KG1 (cell line): ENCODE data around the gene GMDS.
A peak's percentile ranks its signal among the peaks of the same experiment; 100 is the strongest.

ENCODE experiments used
- DNase-seq: peaks from one replicate; lab custom pipeline; 2025; lab: John Stamatoyannopoulos, UW

Gene GMDS

GRCh38 chr6:2240961-2241360, 4.4 kb downstream of the GMDS start:
- DNase-seq = no peak

- no peak for DNase-seq
Measured at GRCh38 chr6:2237001-2237400, 8.4 kb downstream of the GMDS start.

GRCh38 chr6:2235777-2236495, 9.5 kb downstream of the GMDS start:
- DNase-seq = no peak

GRCh38 chr6:2232445-2232844, 13.0 kb downstream of the GMDS start:
- DNase-seq = no peak

GRCh38 chr6:2231438-2231837, 14.0 kb downstream of the GMDS start:
- no peak for DNase-seq

GRCh38 chr6:2230659-2231277, 14.6 kb downstream of the GMDS start:
- DNase-seq = no peak

- DNase-seq = no peak
Measured at GRCh38 chr6:2229742-2230141, 15.7 kb downstream of the GMDS start.

- no peak for DNase-seq
Measured at GRCh38 chr6:2229039-2229438, 16.4 kb downstream of the GMDS start.

GRCh38 chr6:2228392-2228791, 17.0 kb downstream of the GMDS start:
- no peak for DNase-seq

GRCh38 chr6:2226775-2227174, 18.6 kb downstream of the GMDS start:
- DNase-seq = no peak

- DNase-seq = no peak
Measured at GRCh38 chr6:2225422-2226392, 19.7 kb downstream of the GMDS start.

GRCh38 chr6:2224847-2225382, 20.5 kb downstream of the GMDS start:
- DNase-seq = no peak

- no peak for DNase-seq
Measured at GRCh38 chr6:2222275-2222842, 23.0 kb downstream of the GMDS start.

GRCh38 chr6:2221726-2222274, 23.6 kb downstream of the GMDS start:
- DNase-seq = peak; percentile 24

- no peak for DNase-seq
Measured at GRCh38 chr6:2220154-2220553, 25.3 kb downstream of the GMDS start.

- DNase-seq = no peak
Measured at GRCh38 chr6:2218866-2219265, 26.5 kb downstream of the GMDS start.

GRCh38 chr6:2216794-2217383, 28.5 kb downstream of the GMDS start:
- no peak for DNase-seq

- DNase-seq = no peak
Measured at GRCh38 chr6:2215342-2215741, 30.1 kb downstream of the GMDS start.

- DNase-seq = no peak
Measured at GRCh38 chr6:2213086-2213485, 32.3 kb downstream of the GMDS start.

- no peak for DNase-seq
Measured at GRCh38 chr6:2209226-2209809, 36.1 kb downstream of the GMDS start.

- no peak for DNase-seq
Measured at GRCh38 chr6:2208468-2208867, 36.9 kb downstream of the GMDS start.
